ENCODE data around the gene ABLIM1.

The ABLIM1 gene

GRCh38 chr10:114489521-114490310 is 168.4 kb downstream of the ABLIM1 start:
- no peak for DNase-seq (ENCODE audit: low spot score)
- TF ChIP-seq CTCF (IDR thresholded peaks at IDR 0.05; ENCODE audit: extremely low read depth, missing control alignments): no peak

GRCh38 chr10:114487815-114488536 is 170.1 kb downstream of the ABLIM1 start:
- no peak for TF ChIP-seq CTCF (IDR thresholded peaks at IDR 0.05; ENCODE audit: extremely low read depth, missing control alignments)
- DNase-seq (ENCODE audit: low spot score): no peak

GRCh38 chr10:114486938-114487814 is 170.9 kb downstream of the ABLIM1 start:
- no peak for TF ChIP-seq CTCF (IDR thresholded peaks at IDR 0.05; ENCODE audit: extremely low read depth, missing control alignments)

GRCh38 chr10:114485696-114486400 is 172.2 kb downstream of the ABLIM1 start:
- no peak for TF ChIP-seq CTCF (IDR thresholded peaks at IDR 0.05; ENCODE audit: extremely low read depth, missing control alignments)
- no peak for DNase-seq (ENCODE audit: low spot score)

More at GRCh38 chr10:114486938-114487814, 170.9 kb downstream of the ABLIM1 start:
- no peak for DNase-seq (ENCODE audit: low spot score)

GRCh38 chr10:114483575-114483974 is 174.5 kb downstream of the ABLIM1 start:
- no peak for DNase-seq (ENCODE audit: low spot score)
- no peak for TF ChIP-seq CTCF (IDR thresholded peaks at IDR 0.05; ENCODE audit: extremely low read depth, missing control alignments)

- no peak for DNase-seq (ENCODE audit: low spot score)
- TF ChIP-seq CTCF (IDR thresholded peaks at IDR 0.05; ENCODE audit: extremely low read depth, missing control alignments): no peak
Measured at GRCh38 chr10:114482480-114483304, 175.4 kb downstream of the ABLIM1 start.
